Osteocyte (in vitro differentiated cells): ENCODE data around the gene ATP6AP1. TPM values are rescaled to one million over a fixed set of nuclear protein-coding genes. Genes with fewer than 3 reads are reported as not detected.
"Not testable (repeated sequence)": the region's sequence is repeated elsewhere in the genome, so short reads cannot be mapped to it uniquely, and the experiment has no call there.

Source experiments
- DNase-seq: peaks from one replicate; pipeline ENCODE4 v3.0.0; 2021; ENCODE audit warnings: mixed read lengths; ENCODE audit not compliant: unreplicated experiment; ENCODE audit errors: extremely low spot score
- H3K27ac Mint-ChIP-seq: one replicate; pipeline ENCODE4 v1.8.0; 2021; ENCODE audit warnings: mild to moderate bottlenecking, mixed read lengths; ENCODE audit not compliant: unreplicated experiment
- H3K27me3 Mint-ChIP-seq: one replicate; pipeline ENCODE4 v1.8.0; 2021; ENCODE audit warnings: mixed read lengths; ENCODE audit not compliant: unreplicated experiment
- H3K36me3 Mint-ChIP-seq: one replicate; pipeline ENCODE4 v1.8.0; 2021; ENCODE audit warnings: mixed read lengths; ENCODE audit not compliant: unreplicated experiment
- H3K4me1 Mint-ChIP-seq: one replicate; pipeline ENCODE4 v1.8.0; 2021; ENCODE audit warnings: mixed read lengths; ENCODE audit not compliant: unreplicated experiment
- H3K4me3 Mint-ChIP-seq: one replicate; pipeline ENCODE4 v1.8.0; 2021; ENCODE audit warnings: mild to moderate bottlenecking, moderate library complexity, mixed read lengths; ENCODE audit not compliant: unreplicated experiment
- H3K9me3 Mint-ChIP-seq: one replicate; pipeline ENCODE4 v1.8.0; 2021; ENCODE audit warnings: mixed read lengths; ENCODE audit not compliant: unreplicated experiment
- total RNA-seq: library from RNA; stranded (reverse); gene quantifications from 2 replicates; pipeline ENCODE4 v1.2.1, GENCODE V29; 2021
- TF ChIP-seq, protein P1 (sequence below): fragments of 200-600 bp; sonication (generic); IDR thresholded peaks from 2 replicates; pipeline ENCODE4 v1.5.0; 2021; ENCODE audit warnings: antibody characterized with exemption, mild to moderate bottlenecking, moderate library complexity

The ATP6AP1 gene
- total RNA-seq, 1 donor from 2014 or later = 144 TPM

DNA sequence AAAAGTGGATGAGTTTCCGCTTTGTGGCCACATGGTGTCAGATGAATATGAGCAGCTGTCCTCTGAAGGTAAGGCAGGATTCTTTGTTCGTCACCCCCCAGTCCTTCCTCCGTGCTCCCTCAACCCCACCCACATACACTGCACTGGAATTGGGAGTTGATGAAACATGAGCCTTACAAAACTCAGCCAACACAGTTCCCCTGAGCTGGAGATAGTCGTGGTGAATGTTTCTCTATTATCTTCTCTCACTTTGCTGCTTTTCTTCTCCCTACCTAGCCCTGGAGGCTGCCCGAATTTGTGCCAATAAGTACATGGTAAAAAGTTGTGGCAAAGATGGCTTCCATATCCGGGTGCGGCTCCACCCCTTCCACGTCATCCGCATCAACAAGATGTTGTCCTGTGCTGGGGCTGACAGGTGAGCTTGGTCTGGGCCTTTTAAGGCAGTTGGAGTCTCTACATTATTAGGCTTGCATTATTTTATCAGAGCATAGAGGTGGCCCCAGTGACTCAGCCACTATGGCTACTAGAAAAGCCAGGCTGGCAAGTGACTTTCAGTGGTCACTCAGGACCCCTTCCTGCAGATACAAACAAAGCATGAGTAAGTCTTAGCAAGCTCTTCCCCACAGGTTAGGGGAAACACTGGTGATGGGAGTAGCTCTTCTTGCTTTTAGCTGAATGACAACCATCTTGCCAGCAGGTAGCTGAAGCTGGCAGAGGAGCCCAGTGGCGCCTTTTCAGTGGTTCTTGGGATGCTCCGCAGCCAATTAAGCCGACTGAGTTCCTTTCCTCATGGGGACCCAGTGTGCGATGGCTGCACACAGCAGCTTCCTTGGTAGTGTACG lies 28.7 kb upstream of the ATP6AP1 start:
- Mint-ChIP-seq H3K27me3 (no peaks in the 10 kb centered on the region), H3K4me3 (peak overlapping the region; percentile 97), H3K9me3 (no peaks in the 10 kb centered on the region), H3K27ac (peak overlapping the region; percentile 99), H3K4me1 (peaks cover 15% of the 10 kb centered on the region), H3K36me3 (peaks cover 15% of the 10 kb centered on the region)
- TF ChIP-seq, protein P1, sequence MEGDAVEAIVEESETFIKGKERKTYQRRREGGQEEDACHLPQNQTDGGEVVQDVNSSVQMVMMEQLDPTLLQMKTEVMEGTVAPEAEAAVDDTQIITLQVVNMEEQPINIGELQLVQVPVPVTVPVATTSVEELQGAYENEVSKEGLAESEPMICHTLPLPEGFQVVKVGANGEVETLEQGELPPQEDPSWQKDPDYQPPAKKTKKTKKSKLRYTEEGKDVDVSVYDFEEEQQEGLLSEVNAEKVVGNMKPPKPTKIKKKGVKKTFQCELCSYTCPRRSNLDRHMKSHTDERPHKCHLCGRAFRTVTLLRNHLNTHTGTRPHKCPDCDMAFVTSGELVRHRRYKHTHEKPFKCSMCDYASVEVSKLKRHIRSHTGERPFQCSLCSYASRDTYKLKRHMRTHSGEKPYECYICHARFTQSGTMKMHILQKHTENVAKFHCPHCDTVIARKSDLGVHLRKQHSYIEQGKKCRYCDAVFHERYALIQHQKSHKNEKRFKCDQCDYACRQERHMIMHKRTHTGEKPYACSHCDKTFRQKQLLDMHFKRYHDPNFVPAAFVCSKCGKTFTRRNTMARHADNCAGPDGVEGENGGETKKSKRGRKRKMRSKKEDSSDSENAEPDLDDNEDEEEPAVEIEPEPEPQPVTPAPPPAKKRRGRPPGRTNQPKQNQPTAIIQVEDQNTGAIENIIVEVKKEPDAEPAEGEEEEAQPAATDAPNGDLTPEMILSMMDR = no peak
- no peak for DNase-seq

DNA sequence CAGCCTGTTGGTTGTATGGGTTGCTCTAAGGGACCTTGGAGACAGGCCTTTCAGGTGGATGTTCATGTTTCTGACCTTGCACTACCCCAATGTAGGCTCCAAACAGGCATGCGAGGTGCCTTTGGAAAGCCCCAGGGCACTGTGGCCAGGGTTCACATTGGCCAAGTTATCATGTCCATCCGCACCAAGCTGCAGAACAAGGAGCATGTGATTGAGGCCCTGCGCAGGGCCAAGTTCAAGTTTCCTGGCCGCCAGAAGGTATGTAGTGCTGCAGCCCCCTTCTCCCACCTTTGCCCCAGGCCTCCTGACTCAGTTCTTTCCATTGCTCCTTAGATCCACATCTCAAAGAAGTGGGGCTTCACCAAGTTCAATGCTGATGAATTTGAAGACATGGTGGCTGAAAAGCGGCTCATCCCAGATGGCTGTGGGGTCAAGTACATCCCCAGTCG lies 28.1 kb upstream of the ATP6AP1 start:
- peaks cover 15% of the 10 kb centered on the region for H3K36me3 Mint-ChIP-seq
- not testable (repeated sequence) for DNase-seq, H3K27ac Mint-ChIP-seq, H3K9me3 Mint-ChIP-seq, H3K27me3 Mint-ChIP-seq
- H3K4me3 Mint-ChIP-seq = peak overlapping the region; percentile 97
- H3K4me1 Mint-ChIP-seq = peaks cover 15% of the 10 kb centered on the region

DNA sequence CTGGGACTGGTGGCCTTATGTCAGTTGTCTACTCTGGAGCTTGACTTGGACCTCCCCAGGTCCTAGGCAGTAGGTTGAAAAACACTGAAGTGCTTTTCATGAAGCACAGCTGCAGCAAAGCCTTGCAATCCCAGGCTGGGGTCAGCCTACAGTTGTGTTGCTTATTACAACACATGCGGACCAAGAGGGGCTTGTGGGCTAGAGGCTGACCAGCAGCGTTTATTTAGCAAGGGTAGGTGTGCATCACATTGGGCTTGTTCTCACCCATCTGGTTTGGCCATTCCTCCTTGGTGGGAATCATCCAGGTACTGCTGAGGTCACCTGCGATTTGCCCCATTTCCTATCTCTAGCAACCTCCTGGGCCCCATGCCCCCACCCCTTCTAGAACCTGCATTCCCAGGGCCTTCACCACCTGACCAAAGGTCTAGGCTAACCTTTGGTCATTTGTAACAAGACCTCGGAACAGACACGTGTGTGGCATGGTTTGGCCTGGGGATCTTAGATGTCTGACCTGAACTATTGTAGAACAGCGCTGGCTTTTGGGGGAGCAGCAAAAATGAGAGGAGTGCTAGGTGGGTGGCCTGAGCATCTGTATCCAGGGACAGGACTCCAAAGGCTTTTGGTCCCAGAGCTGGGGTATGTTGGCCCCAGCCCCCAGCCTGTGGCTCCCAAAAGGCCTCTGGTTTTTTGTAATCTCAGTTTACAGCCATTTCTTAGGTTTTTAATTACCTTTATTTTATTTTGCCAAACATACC lies 27.3 kb upstream of the ATP6AP1 start:
- Mint-ChIP-seq H3K27ac (peak overlapping the region; percentile 23), H3K4me1 (peaks cover 15% of the 10 kb centered on the region), H3K9me3 (no peaks in the 10 kb centered on the region), H3K27me3 (no peaks in the 10 kb centered on the region), H3K36me3 (peaks cover 15% of the 10 kb centered on the region), H3K4me3 (peak overlapping the region; percentile 10)
- TF ChIP-seq, protein P1 = no peak
- no peak for DNase-seq

DNA sequence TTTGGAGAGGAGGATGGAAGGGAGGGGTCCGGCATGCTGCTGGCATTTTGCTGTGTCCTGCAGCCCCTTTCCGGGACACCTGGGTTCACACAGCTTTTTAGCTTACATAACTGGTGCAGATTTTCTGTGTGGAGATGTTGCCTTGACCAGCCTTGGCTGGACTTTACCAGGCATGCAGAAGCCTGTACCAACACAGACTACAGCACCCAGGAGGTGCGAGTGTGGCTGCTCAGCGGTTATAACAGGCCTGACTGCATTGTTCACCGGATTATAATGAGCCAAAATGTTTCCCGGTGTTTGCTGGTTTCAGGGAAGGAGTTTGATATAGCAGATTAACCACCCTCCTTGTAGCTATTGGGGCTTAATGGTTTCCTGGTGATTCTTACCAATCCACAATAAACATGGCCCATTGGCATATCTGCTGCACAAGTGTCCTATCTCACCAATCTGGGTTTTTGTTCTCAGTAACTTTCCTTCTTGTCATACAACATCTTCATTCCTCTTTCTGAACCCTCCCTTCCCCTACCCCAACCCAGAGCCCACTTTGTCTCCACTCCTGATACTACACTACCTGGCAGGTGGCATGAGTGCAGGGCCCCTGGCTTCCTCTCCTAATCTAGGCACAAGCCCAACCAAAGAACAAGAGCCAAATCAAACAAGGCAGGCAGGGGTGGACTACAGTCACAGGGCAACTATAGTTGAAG lies 26.4 kb upstream of the ATP6AP1 start:
- Mint-ChIP-seq H3K4me1 (peaks cover 13% of the 10 kb centered on the region), H3K4me3 (no peak overlapping the region), H3K36me3 (peaks cover 15% of the 10 kb centered on the region), H3K27ac (peak overlapping the region; percentile 35), H3K9me3 (no peaks in the 10 kb centered on the region), H3K27me3 (no peaks in the 10 kb centered on the region)
- TF ChIP-seq, protein P1 = no peak
- DNase-seq = no peak

DNA sequence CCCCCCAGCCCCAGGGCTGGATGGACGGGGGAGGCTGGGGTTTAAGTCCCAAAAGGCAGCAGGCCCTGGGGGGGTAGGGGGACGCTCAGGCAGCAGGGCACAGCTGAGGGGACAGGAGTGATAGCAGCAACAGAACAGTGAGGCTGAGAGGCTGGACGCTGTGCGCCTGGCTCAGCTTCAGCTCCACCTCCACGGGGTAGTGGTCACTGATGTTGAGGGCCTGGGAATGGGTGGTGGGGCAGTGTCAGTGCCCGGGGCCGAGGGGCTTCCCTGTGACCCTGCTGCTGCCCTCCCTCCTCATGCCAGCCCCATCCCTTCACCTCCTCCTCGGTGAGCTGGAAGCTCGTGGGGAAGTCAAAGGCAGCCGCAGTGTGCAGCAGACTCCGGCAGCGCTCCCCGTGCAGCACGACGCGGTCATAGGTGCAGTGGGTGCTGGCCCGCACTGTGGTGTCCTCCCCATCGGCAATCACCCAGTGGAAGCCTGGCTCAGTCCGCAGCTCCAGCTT lies 25.8 kb upstream of the ATP6AP1 start:
- no peak for DNase-seq
- TF ChIP-seq, protein P1 = no peak
- no peaks in the 10 kb centered on the region for H3K27me3 Mint-ChIP-seq
- H3K4me1 Mint-ChIP-seq = peaks cover 13% of the 10 kb centered on the region
- peaks cover 15% of the 10 kb centered on the region for H3K36me3 Mint-ChIP-seq
- H3K9me3 Mint-ChIP-seq = no peaks in the 10 kb centered on the region
- H3K27ac Mint-ChIP-seq = peak overlapping the region; percentile 35
- no peak overlapping the region for H3K4me3 Mint-ChIP-seq
